GM18858 (cell line): ENCODE measurements around the gene CIDEC.
"Not testable (repeated sequence)": the region's sequence is repeated elsewhere in the genome, so short reads cannot be mapped to it uniquely, and the experiment has no call there.

Experiments
- ATAC-seq: cut with Tn5 transposase; IDR thresholded peaks from one replicate; pipeline ENCODE4 v1.9.1; 2021; ENCODE audit not compliant: unreplicated experiment

Gene CIDEC

DNA sequence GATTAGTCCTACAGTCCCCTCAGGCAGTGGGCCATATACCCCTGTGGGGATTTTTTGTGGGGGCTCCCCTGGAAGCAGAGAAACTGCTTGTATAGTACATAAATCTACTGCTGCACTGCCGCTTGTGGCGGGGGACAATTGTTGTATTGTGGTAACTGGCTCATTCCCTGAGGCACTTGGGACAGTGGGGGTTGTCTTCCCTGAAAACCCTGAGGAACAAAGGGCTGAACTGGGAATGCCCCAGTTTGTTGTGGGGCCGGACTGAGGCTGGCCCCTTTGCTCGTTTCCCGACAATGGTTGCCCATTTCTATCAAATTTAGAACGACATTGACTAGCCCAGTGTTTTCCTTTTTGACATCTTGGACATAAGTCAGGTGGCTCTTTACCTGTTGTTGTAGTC lies 28.7 kb downstream of the CIDEC start:
- not testable (repeated sequence) for ATAC-seq

DNA sequence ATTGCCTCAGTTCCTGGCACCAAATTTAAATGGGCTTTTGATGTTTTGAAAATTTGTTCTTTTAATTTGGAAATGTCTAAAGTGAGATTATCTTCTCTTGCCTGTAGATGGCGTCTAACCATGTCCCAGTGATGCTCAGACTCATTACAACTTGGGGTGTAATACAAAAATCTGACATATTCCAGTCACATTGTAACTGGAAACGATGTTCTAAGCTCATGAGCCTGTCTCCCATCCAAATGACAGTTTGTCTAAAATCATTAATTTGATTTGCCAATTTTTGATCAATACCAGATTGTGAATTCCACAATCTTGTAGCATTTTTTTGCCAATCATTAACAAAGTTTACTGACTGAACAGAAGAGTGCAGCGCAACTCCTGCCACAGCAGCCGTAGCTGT lies 31.2 kb downstream of the CIDEC start:
- not testable (repeated sequence) for ATAC-seq

DNA sequence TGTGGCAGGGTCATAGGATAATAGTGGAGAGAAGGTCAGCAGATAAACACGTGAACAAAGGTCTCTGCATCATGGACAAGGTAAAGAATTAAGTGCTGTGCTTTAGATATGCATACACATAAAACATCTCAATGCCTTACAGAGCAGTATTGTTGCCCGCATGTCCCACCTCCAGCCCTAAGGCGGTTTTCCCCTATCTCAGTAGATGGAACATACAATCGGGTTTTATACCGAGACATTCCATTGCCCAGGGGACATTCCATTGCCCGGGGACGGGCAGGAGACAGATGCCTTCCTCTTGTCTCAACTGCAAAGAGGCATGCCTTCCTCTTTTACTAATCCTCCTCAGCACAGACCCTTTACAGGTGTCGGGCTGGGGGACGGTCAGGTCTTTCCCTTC lies 32.2 kb downstream of the CIDEC start:
- not testable (repeated sequence) for ATAC-seq

DNA sequence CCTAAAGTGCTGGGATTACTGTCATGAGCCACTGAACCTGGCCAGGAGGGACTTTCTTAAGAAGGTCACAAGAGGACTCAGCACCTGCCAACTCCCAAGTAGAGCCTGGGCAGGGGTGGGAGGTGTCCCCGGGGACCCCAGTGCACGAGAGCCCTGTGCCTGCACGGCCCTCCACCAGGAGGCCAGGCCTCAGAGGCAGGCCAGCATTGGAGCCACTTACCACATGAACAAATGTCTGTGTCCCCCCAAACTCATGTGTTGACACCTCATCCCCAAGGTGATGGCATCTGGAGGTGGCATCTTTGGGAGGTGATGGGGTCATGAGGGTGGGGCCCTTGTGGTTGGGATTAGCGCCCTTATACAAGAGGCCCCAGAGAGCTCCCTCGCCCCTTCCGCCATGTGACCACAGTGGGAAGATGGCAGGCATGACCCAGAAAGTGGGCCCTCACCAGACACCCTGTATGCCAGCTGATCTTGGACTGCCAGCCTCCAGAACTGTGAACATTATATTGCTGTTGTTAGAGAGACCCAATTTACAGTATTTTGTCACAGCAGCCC lies 33.0 kb downstream of the CIDEC start:
- no peak for ATAC-seq

DNA sequence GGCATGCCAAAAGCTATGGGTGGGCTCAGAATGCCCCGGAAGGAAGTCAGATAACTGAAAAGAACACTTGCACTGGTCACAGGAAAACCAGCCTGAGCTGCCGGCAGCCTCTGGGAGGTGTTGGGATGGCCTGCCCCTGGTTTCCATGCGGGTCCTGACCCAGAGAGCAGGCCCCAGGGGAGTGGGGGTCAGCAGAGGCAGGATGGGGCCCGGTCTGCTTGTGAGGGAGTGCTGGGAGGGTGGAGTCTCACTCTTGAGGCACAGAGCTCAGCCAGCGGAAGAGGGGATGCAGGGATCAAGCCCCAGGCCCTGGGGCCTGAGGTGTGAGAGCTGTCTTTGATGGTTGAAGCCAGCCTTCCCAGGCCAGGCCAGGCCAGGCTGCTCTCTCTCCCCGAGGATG lies 33.8 kb downstream of the CIDEC start:
- no peak for ATAC-seq

DNA sequence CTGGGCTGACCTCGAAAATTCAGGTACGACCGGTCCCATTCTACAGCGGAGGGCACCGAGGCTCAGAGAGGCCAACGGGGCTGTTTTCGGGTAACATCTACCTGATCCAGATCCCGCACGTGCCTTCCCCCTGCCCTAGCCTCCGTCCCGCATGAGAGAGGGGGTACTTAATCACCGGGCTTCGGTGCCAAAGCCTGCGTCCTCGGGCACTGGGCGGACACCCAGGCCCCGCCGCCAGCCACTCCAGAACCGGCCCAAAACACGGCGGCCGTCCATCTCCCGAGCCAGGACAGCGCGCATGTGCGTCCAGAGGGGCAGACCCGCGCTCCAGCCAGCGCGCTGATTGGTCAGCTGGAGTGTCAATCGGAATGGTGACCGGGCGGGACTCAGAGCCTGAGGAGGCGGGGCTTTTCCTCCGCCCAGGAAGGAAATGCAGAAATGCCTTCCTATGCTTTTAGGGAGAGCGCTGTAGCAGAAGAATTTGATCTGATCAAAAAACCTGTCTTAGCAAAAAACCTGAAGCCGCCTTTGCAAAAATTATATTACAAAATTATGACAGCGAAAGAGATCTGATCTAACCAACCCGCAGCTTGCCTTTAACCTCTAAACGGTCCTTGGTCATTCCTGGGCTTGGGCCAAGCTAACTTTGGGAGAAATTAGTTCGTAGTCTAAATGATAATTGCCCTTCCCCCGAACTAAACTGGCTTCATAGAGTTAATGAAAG lies 36.2 kb downstream of the CIDEC start, which contains the start of gene RPUSD3:
Gene RPUSD3 (minus strand): TSS at position 294 of the 724 bp plus-strand sequence. CDS start 18 bp downstream, at position 276.
- ATAC-seq = peak; percentile 95

DNA sequence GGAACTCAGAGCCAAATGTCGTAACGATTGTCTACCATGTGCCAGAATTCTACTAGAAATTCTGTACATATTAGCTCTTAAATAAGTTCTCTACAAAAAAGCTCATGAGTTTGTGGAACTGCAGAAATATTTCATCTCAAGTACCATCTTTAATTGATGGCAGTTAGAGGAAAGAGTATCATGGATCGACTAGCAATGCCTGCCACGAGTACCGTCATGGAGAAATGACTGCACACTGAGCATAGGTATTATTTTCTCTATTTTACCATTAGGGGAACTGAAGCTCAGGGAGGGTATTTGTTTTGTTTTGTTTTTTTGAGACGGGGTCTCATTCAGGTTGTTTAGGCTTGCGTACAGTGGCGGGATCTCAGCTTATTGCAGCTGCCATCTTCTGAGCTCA lies 39.0 kb downstream of the CIDEC start:
- no peak for ATAC-seq

DNA sequence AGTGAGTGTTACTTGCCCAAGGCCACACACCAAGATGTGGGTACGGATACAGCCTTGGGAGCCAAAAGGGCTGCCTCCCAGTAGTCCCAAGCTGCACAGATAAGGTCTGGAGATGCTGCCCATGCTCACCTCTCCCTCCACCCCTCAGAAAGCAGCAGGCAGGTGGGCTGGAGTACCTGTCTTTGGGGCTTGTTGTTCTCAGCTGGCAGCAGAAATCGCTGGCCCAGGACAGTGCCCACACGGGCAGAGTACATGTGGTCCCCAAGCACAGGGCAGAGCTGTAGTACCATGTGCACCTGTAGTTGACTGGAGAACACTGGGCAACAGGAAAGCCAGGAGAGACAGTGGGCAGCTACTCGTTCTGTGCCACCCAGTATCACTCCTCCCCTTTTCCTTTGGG lies 41.2 kb downstream of the CIDEC start:
- ATAC-seq = no peak

DNA sequence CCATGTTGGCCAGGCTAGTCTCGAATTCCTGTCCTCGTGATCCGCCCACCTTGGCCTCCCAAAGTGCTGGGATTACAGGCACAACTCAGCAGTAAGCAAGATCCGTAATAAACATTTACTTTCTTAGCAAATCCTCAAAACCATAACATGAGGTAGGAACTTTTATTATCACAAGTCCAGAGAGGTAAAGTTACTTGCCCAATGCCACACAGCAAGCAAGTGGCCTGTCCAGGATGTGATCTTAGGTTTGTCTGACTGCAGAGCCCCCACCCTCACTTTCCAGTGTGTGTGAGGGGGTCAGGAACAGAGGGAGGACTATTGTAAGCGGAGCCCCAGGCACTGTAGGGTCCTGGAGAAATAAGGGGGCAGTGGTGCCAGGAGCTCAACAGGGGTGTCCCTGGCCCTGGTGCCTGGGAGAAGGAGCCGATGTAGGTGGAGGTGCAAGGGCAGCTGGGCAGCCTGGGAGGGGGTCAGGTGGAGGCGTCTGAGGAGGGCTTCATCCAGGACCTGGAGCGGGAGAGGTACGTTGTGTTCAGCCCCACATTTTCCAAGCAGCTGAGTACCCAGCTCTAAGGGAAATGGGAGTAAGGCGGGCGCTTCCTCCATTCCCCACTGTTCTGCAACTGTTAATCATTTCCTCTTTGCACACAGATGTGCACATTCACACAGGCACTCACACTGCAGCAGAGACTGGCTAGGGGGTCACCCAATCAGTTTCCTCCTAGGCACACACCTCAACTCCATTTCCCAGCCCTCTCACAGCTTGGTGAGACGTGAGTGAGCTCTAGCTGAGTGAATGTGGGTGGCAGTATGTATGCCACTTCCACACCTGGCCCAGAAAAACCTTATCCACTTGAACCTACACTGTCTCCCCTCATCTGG lies 42.1 kb downstream of the CIDEC start:
- ATAC-seq = no peak

DNA sequence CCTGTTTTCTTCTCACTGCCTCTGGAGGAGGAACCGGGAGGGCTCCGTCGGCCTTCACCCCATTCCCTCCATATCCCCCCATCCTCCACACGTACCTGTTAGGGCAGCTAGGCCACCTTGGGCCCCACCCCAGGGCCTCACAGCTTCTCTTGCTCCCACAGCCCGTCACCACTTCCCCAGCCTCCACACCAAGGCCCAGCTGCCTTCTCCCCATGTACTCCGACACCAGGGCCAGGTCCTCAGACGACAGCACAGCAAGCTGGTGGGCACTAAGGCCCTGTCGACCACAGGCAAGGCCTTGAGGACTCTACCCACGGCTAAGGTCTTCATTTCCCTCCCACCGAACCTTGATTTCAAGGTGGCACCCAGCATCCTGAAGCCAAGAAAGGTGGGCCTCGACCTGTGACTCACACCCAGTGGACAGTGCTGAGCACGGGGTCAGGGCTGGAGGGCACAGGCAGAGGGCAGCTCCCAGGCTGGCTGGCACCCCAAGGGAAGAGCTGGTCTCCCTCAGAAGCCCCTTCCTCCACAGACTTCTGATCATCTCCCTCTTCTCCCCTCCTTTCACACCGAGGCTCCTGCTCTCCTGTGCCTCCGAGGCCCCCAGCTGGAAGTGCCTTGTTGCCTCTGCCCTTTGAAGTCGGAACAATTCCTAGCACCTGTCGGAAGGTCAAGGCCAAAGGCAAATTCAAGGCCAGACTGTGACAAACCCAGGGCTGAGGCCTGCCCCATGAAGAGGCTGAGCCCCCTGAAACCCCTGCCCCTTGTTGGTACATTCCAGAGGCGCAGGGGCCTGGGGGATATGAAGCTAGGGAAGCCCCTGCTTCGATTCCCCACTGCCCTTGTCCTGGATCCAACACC lies 45.3 kb downstream of the CIDEC start:
- no peak for ATAC-seq

DNA sequence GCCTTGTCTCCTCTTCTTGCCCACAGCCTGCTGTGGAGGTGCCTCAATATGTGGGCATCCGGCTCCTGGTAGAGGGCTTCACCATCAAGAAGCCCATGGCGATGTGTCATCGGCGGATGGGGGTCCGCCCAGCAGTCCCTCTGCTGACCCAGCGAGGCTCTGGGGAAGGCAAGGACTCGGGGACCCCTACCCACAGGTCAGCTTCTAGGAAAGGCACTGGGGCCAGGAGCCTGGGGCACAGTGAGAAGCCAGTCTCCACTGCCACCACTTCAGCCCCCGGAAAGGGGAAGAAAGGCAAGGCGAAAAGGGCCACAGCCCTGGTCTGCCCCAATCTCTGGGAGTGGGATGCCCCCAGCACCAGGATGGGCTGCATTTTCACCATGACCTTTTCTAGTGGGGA lies 47.0 kb downstream of the CIDEC start:
- no peak for ATAC-seq

DNA sequence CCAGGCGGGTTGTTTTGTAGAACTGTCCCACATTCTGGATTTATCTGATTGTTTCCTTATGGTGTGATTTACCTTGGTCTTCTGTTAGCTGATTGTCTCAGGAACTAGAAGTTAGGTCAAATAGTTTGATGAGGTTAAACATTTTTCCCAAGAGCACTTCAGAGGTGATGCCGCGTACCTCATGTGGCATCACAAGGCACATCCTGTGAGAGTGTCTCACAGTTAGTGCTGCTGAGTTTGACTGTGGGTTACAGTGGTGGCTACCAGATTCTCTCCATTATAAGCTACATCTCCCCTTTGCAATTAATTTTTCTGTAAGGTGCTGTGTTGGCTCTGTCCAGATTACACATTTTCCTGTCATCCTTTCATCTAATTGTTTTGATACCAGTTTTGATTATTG lies 48.8 kb downstream of the CIDEC start:
- ATAC-seq = no peak

DNA sequence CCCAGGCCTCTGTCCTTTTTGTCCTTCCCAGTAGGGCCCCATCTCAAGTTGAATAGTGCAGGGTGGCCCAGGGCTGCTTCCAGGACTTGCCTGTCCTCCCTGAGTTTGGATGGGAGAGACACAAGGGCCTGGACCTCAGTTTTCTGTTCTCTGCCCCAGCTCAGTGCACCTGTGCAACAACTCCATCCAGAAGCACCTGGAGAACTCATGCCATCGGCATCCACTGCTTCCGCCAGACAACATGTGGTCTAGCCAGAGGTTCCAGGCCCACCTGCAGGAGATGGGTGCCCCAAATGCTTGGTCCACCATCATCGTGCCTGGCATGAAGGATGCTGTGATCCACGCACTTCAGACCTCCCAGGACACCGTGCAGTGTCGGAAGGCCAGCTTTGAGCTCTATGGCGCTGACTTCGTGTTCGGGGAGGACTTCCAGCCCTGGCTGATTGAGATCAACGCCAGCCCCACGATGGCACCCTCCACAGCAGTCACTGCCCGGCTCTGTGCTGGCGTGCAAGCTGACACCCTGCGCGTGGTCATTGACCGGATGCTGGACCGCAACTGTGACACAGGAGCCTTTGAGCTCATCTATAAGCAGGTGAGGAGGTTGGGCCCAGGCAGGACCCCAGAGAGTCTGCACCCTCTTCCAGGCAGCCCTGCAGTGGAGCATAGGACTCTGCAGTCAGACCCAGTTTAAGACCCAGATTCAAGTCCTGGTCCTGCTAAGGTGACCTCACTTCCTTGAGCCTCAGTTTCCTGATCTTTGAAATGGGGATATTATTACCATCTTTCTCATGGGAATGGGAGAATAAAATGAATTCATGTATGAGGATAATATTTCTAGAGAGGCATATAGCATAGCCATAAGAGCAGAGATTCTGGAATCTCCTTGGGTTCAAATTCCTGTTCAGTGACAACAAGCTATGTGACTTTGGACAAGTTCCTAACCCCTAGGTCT lies 51.0 kb downstream of the CIDEC start:
- no peak for ATAC-seq

DNA sequence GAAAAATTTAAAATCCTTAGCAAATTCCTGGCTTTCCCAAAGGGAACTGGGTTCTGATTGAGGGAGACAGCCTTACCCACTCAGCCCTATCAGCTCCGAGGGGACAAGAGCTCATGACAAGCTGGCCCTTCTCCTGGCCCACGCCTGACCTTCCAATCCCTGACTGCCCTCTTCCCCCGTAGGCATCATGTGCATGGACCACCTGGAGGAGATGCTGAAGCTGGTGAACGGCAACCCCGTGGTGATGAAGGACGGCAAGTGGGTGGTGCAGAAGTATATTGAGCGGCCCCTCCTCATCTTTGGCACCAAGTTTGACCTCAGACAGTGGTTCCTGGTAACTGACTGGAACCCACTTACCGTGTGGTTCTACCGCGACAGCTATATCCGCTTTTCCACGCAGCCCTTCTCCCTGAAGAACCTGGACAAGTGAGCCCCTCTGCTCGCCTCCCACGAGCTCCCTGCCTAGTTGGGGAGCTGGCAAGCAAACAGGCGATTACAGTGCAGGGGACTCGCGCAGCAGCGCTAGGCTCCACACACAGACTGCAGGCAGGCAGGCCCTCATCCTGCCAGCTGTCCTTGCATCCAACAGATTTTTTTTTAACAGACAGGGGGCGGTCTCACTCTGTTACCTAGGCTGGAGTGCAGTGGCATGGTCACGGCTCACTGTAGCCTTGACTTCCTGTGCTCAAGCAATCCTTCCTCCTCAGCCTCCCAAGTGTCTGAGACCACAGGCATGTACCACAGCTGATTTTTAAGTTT lies 53.1 kb downstream of the CIDEC start:
- ATAC-seq = no peak

DNA sequence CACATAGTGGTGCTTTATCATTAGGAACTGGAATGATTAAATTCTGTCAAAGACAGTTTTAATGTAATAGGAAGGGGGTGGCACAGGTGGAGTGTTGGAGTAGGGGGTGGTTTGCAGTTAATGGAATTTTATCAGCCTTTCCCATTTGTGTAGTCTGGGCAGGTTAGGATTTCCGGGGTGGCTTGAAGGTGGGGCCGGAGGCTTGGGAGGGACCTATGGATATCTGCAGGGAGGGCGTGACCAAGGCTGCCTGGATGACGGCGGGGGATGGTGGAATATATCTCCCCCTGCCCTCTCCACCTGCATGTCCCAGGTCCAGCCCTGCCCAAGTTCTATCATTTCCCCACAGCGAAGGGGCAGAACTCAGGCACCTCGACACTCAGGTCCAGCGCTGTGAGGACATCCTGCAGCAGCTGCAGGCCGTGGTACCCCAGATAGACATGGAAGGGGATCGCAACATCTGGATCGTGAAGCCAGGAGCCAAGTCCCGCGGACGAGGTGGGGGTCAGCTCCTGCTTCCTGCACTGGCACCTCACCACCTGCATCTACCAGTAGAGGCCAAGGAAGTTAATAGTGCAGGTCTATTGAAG lies 54.5 kb downstream of the CIDEC start:
- no peak for ATAC-seq

DNA sequence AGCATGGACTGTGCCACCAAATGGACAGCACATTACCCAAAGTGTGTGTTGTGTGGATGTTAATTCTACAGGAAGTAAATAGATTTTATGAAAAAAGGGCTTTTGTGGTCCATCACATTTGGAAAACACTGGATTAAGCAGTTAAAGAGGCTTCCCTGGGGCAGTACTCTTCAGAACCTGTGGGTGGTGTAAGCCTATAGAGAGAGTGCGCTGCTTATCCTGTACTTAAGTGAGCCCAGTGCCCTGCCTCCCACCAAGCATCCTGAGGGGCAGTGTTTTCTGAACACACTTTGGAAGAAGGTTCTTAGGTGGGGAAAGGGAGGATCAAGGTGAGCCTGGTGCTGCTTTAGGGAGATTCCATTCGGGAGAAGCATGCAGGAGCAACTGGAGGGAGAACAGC lies 59.1 kb downstream of the CIDEC start:
- ATAC-seq = no peak

DNA sequence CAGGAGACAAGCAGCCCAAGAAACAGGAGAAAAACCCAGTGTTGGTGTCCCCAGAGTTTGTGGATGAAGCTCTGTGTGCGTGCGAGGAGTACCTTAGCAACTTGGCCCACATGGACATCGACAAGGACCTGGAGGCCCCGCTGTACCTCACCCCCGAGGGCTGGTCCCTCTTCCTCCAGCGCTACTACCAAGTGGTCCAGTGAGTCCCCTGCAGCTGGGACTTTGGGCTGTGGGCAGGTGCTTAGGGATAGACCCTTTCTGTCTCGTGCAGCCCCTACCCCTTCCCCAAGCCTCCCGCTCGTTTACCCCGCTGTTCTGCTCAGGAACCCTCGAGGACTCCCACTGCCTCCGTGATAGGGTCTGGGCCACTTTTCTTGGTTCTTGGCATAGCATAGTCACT lies 59.5 kb downstream of the CIDEC start:
- ATAC-seq = no peak

DNA sequence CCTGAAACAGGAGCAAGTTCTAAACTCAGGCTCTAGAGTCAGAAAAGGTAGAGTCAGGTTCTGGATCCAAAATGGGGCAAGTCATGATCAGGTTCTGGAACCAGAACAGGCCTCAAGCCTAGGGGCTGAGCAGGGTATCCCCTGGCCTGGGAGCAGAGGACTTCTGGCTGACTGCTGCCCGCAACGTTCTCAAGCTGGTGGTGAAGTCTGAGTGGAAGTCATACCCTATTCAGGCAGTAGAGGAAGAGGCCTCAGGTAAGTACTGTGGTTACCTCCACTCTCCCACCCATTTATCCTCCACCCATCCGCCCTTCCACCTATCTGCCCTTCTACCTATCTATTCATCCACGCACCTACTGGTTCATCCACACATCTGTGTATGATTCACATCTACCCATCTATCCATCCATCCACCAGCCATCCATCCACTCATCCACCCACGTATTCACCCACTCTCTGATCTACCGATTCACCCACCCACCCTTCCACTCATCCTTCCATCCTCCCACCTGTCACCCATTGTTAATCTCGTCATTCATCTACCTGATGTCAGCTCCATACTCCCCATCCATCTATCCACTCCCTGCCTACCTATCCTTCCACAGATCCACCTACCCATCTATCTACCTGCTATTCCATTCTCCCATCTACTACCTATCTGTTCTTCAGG lies 61.3 kb downstream of the CIDEC start:
- no peak for ATAC-seq
